ENCODE measurements around the gene AMPD3.

DNA sequence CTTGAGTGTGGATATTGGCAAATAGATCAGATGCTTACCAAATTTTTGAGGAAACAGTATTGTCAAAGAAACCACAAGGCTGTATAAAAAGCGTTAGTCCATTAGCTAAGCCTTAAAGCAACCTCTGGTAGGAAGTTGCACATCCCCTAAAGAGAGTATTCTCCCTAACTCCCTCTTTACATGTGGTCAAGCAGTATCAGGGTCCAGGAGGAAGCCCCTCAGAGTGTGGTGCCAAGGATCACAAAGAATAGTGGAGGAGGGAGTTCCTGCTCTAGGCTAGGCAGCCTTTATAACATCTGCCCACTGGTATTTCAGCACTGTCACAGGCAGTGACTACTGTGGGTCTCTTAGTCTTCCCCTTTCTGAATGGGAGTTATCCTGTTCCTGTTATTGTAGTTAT is 18.8 kb upstream of the AMPD3 start:
- TF ChIP-seq EP300 (IDR thresholded peaks at IDR 0.05) (no peak), POLR2A (IDR thresholded peaks at IDR 0.05) (no peak), POLR2AphosphoS5 (IDR thresholded peaks at IDR 0.05) (no peak)
- TF ChIP-seq, protein P1, sequence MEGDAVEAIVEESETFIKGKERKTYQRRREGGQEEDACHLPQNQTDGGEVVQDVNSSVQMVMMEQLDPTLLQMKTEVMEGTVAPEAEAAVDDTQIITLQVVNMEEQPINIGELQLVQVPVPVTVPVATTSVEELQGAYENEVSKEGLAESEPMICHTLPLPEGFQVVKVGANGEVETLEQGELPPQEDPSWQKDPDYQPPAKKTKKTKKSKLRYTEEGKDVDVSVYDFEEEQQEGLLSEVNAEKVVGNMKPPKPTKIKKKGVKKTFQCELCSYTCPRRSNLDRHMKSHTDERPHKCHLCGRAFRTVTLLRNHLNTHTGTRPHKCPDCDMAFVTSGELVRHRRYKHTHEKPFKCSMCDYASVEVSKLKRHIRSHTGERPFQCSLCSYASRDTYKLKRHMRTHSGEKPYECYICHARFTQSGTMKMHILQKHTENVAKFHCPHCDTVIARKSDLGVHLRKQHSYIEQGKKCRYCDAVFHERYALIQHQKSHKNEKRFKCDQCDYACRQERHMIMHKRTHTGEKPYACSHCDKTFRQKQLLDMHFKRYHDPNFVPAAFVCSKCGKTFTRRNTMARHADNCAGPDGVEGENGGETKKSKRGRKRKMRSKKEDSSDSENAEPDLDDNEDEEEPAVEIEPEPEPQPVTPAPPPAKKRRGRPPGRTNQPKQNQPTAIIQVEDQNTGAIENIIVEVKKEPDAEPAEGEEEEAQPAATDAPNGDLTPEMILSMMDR (IDR thresholded peaks at IDR 0.05), result no peak

Data from sigmoid colon (tissue), 4 donors.